HepG2 (cell line): ENCODE measurements around the gene SPATA13. TPM values are rescaled to one million over a fixed set of nuclear protein-coding genes. Genes with fewer than 3 reads are reported as not detected.

Source experiments
- ATAC-seq: fragments of 200-7000 bp; cut with Tn5 transposase; 3 replicates; pipeline ENCODE4 v1.9.1; 2020; ENCODE audit warnings: mild to moderate bottlenecking, moderate library complexity
- BruUV-seq: library from RNA; stranded (reverse); fragments of 400-500 nt; replicated peaks from 2 replicates; lab custom pipeline; 2021; lab: Mats Ljungman, UMichigan
- CTCF ChIA-PET: fragments of 300-600 bp; formaldehyde crosslinking; extraction: SDS; loops from one replicate; lab custom pipeline; 2021; ENCODE audit warnings: low total read pairs, inconsistent platforms, low intra/inter-chr PET ratio; lab: Yijun Ruan, JAX
- POLR2A ChIA-PET: fragments of 350-600 bp; sonication (Branson Sonifier 250); formaldehyde crosslinking; loops from one replicate; lab custom pipeline; 2020; ENCODE audit warnings: antibody characterized with exemption, inconsistent platforms; lab: Yijun Ruan, JAX
- DNase-seq: peaks from one replicate; pipeline ENCODE4 v3.0.0-alpha.2; 2015; ENCODE audit warnings: low spot score
- FAIRE-seq: peaks from 3 replicates; lab custom pipeline; 2011; peaks lifted over from hg19 to GRCh38; lab: Jason Lieb, UNC
- H2AFZ ChIP-seq: one replicate; pipeline ENCODE4 v1.6.1; 2011; ENCODE audit warnings: low read length, inconsistent platforms
- H3K27ac ChIP-seq: fragments of 300-600 bp; 3 replicates; pipeline ENCODE4 v1.8.0; 2011; ENCODE audit warnings: mixed run types, mild to moderate bottlenecking, mixed read lengths, low read length, inconsistent platforms; ENCODE audit not compliant: insufficient read depth; ENCODE audit errors: extremely low read length
- H3K27me3 ChIP-seq, 2 experiments: fragments of 200-600 bp in 1 of 2; 2 replicates in 1 of 2; 3 replicates in 1 of 2; pipeline versions ENCODE4 v1.6.0 to v1.8.0; 2011; ENCODE audit warnings: low read length in 2 of 2, mild to moderate bottlenecking in 2 of 2, moderate library complexity in 2 of 2, inconsistent platforms in 1 of 2; ENCODE audit not compliant: insufficient read depth in 2 of 2, control insufficient read depth in 1 of 2
- H3K36me3 ChIP-seq, 2 experiments: fragments of 200-600 bp in 1 of 2; replicated peaks in 1 of 2; 2 replicates in 1 of 2; 3 replicates in 1 of 2; pipeline versions ENCODE4 v1.5.1 to v1.8.0; 2011; ENCODE audit warnings: low read length in 2 of 2, inconsistent platforms in 1 of 2; ENCODE audit not compliant: insufficient read depth in 2 of 2, control insufficient read depth in 1 of 2
- H3K4me1 ChIP-seq: 2 replicates; pipeline ENCODE4 v1.5.1; 2012; ENCODE audit warnings: low read length, inconsistent platforms; ENCODE audit not compliant: insufficient read depth
- H3K4me2 ChIP-seq: 2 replicates; pipeline ENCODE4 v1.6.0; 2011; ENCODE audit warnings: low read depth, low read length, inconsistent platforms
- H3K4me3 ChIP-seq, 3 experiments: fragments of 200-600 bp in 1 of 3; sonication (generic), shearing (Covaris generic) in 1 of 3; replicated peaks in 1 of 3; 2 replicates each; pipeline ENCODE4 v1.5.1; 2011 to 2016; ENCODE audit warnings: low read length in 3 of 3, inconsistent platforms in 2 of 3, low read depth in 2 of 3, mild to moderate bottlenecking in 2 of 3, control low read depth in 1 of 3, mixed read lengths in 1 of 3; ENCODE audit not compliant: insufficient read depth in 1 of 3
- H3K79me2 ChIP-seq: one replicate; pipeline ENCODE4 v1.6.1; 2011; ENCODE audit warnings: low read length, inconsistent platforms; ENCODE audit not compliant: insufficient read depth
- H3K9ac ChIP-seq: 2 replicates; pipeline ENCODE4 v1.6.0; 2011; ENCODE audit warnings: mild to moderate bottlenecking, low read depth, low read length, inconsistent platforms; ENCODE audit not compliant: insufficient read depth
- H3K9me3 ChIP-seq: 2 replicates; pipeline ENCODE4 v1.5.1; 2012; ENCODE audit warnings: mild to moderate bottlenecking, low read length
- H4K20me1 ChIP-seq: 2 replicates; pipeline ENCODE4 v1.6.0; 2011; ENCODE audit warnings: inconsistent platforms, mild to moderate bottlenecking, low read length, moderate library complexity; ENCODE audit not compliant: insufficient read depth
- KLF16 ChIP-seq, 2 experiments: sonication (generic) in 1 of 2; formaldehyde crosslinking in 1 of 2; IDR thresholded peaks; 2 replicates each; pipeline versions ENCODE4 v1.6.1 to v1.8.0; 2016 to 2023; ENCODE audit warnings: missing genetic modification reagents in 2 of 2, missing compliant biosample characterization in 1 of 2
- MAF1 ChIP-seq: sonication (generic); formaldehyde crosslinking; IDR thresholded peaks from 2 replicates; pipeline ENCODE4 v1.5.0; 2020; ENCODE audit warnings: missing genetic modification reagents, borderline replicate concordance
- YEATS4 ChIP-seq: sonication (generic); formaldehyde crosslinking; IDR thresholded peaks from 2 replicates; pipeline ENCODE4 v1.4.0; 2020; ENCODE audit warnings: missing genetic modification reagents, borderline replicate concordance
- ZNF138 ChIP-seq: sonication (generic); formaldehyde crosslinking; IDR thresholded peaks from 2 replicates; pipeline ENCODE4 v1.5.0; 2020; ENCODE audit warnings: mild to moderate bottlenecking, low read depth, missing genetic modification reagents
- ZNF34 ChIP-seq: sonication (generic); formaldehyde crosslinking; IDR thresholded peaks from 2 replicates; pipeline ENCODE4 v1.4.0; 2020; ENCODE audit warnings: mild to moderate bottlenecking, missing genetic modification reagents, borderline replicate concordance
- ZNF883 ChIP-seq: sonication (generic); formaldehyde crosslinking; IDR thresholded peaks from 2 replicates; pipeline ENCODE4 v1.5.1; 2020; ENCODE audit warnings: mild to moderate bottlenecking, missing genetic modification reagents; ENCODE audit errors: not compliant biosample characterization
- WGBS: methylation state at CpG from one replicate; pipeline ENCODE4 v1.1.6; 2017; ENCODE audit warnings: low lambda C conversion rate; 5-methylcytosine and 5-hydroxymethylcytosine counted together
- in situ Hi-C: cut with HindIII; loops from 2 replicates; pipeline ENCODE4 v1.10.0; 2017; ENCODE audit warnings: low pct_unique_long_range_greater_than_20kb; ENCODE audit not compliant: extremely low pct_ligation_motif_present
- intact Hi-C: fragments of 100-400 bp; cut with micrococcal nuclease; formaldehyde crosslinking; loops from one replicate; pipeline ENCODE4 v1.10.0; 2022; ENCODE audit not compliant: unreplicated experiment
- polyA plus RNA-seq, 8 experiments: library from polyadenylated mRNA; depleted of rRNA in 3 of 8; stranded (reverse) in 7 of 8; unstranded in 1 of 8; fragments of >200 nt; fragmentation: Illumina TruSeq in 4 of 8; extraction: Trizol in 4 of 8; gene quantifications; 2 replicates each; pipeline versions ENCODE4 v1.2.1 to v1.2.3, GENCODE V29; 2011 to 2016; ENCODE audit warnings: low read depth in 4 of 8, missing spikeins in 1 of 8, mixed read lengths in 1 of 8; ENCODE audit not compliant: insufficient read depth in 1 of 8
- total RNA-seq, 5 experiments: library from RNA; depleted of rRNA; stranded (reverse); fragments of >200 nt; fragmentation: Illumina TruSeq; extraction: Trizol; gene quantifications; 2 replicates each; pipeline ENCODE4 v1.2.3, GENCODE V29; 2016; ENCODE audit warnings: low read depth in 1 of 5
- TF ChIP-seq, protein P1 (sequence below): sonication (generic); formaldehyde crosslinking; IDR thresholded peaks from 2 replicates; pipeline ENCODE4 v1.4.0; 2020; ENCODE audit warnings: missing genetic modification reagents
- TF ChIP-seq, protein P2 (sequence below): sonication (generic); formaldehyde crosslinking; IDR thresholded peaks from 2 replicates; pipeline ENCODE4 v1.5.0; 2020; ENCODE audit warnings: missing genetic modification reagents
- TF ChIP-seq, protein P3 (sequence below): fragments of 450-650 bp; IDR thresholded peaks from 2 replicates; pipeline ENCODE4 v1.6.1; 2017; ENCODE audit warnings: mild to moderate bottlenecking
- TF ChIP-seq, protein P4 (sequence below): sonication (generic); IDR thresholded peaks from 2 replicates; pipeline ENCODE4 v1.6.1; 2016; ENCODE audit warnings: low read depth, borderline replicate concordance
- TF ChIP-seq, protein P5 (sequence below): sonication (generic); formaldehyde crosslinking; IDR thresholded peaks from 2 replicates; pipeline ENCODE4 v1.5.0; 2020; ENCODE audit warnings: mild to moderate bottlenecking, missing genetic modification reagents

The SPATA13 gene
- total and polyA plus RNA-seq, 2 of the 13 experiments (the other 11 are each of a cell fraction or from before 2014, with no cell fraction given) = 11.3 to 14.2 TPM

DNA sequence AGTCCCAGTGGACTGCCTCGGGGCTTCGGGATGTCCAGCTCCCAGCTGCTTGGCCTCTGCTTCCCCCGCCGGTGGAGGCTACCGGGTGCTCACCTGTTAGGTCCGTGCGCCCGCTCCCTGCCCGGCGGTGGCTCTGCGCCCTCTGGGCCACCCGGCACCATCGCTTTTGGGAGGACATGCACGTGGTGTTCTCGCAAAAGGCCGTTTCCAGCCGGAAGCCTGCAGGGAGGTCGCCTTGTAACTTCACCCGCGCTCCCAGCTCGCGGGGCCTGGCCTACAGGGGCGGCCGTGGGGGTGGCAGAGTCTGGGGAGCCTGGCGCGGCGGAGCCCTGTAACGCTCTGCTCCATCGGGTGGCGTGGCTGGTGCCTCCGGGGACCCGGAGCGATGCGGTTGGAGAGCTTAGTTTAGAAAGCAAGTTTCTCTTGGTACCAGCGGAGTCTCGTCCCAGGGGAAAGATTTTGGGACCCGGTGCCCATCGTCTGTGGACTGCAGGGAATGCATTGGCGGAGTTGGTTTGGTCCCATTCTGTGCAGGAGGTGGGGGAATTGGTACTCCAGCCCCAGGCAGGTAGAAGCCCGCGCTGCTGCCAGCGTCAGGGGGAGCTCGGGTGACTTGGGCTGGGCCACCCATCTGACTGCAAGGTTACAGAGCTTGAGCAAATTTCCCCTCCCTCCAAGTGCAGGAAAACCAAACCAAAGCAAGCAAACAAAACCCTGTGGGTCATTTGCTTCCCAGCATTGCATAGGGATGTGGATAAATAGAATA lies 673 bp downstream of the SPATA13 start:
- Histone ChIP-seq H3K27ac (peak overlapping the region; percentile 62), H2AFZ (no peak overlapping the region), H3K9me3 (no peaks in the 10 kb centered on the region), H3K4me2 (peak overlapping the region; percentile 76), H3K4me1 (peaks cover 33% of the 10 kb centered on the region), H3K79me2 (peaks cover 44% of the 10 kb centered on the region), H3K4me3 (peak overlapping the region; percentile 72 to 93 (median 87)), H3K9ac (peak overlapping the region; percentile 88), H4K20me1 (peaks cover 33% of the 10 kb centered on the region), H3K27me3 (no peaks in the 10 kb centered on the region; a peak in 1 of 5 replicates), H3K36me3 (peaks cover 7 to 27% of the 10 kb centered on the region in 2 experiments)
- in situ Hi-C loops = loop anchor here (5.0 kb wide), 1 partner anchor 61 kb away; no protein-coding TSS in a partner anchor
- WGBS = 0% methylated on average over 4 of the region's 43 CpGs
- BruUV-seq = no TSS peak
- FAIRE-seq (peak; percentile 63), DNase-seq (peak; percentile 55), ATAC-seq (peak; percentile 75)
- ChIA-PET POLR2A (interaction anchor here (1.0 to 2.4 kb wide), 11 partner anchors 8 to 110 kb away, joined by 3 to 45 read pairs (median 7); no protein-coding TSS in a partner anchor), CTCF (interaction anchor here (1.4 kb wide), 1 partner anchor 56 kb away, joined by 3 read pairs; no protein-coding TSS in a partner anchor)
- intact Hi-C loops = loop anchor here (1.0 to 5.0 kb wide), 5 partner anchors 21 to 139 kb away; no protein-coding TSS in a partner anchor
- TF ChIP-seq ZNF138 (CRISPR knock-in tag) (no peak), YEATS4 (CRISPR knock-in tag) (peak; percentile 47; the same call in 1 of the 2 replicates), ZNF883 (peak; percentile 11), KLF16 (CRISPR knock-in tag; IDR thresholded peaks at IDR 0.05) (peak in 1 of 2 experiments; percentile 48; a peak in 1 of 4 replicates), MAF1 (no peak; the same call in 1 of the 2 replicates), ZNF34 (CRISPR knock-in tag) (no peak)
- TF ChIP-seq, protein P1, sequence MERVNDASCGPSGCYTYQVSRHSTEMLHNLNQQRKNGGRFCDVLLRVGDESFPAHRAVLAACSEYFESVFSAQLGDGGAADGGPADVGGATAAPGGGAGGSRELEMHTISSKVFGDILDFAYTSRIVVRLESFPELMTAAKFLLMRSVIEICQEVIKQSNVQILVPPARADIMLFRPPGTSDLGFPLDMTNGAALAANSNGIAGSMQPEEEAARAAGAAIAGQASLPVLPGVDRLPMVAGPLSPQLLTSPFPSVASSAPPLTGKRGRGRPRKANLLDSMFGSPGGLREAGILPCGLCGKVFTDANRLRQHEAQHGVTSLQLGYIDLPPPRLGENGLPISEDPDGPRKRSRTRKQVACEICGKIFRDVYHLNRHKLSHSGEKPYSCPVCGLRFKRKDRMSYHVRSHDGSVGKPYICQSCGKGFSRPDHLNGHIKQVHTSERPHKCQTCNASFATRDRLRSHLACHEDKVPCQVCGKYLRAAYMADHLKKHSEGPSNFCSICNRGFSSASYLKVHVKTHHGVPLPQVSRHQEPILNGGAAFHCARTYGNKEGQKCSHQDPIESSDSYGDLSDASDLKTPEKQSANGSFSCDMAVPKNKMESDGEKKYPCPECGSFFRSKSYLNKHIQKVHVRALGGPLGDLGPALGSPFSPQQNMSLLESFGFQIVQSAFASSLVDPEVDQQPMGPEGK (CRISPR knock-in tag) = peak; percentile 7; the same call in 1 of the 2 replicates
- TF ChIP-seq, protein P2, sequence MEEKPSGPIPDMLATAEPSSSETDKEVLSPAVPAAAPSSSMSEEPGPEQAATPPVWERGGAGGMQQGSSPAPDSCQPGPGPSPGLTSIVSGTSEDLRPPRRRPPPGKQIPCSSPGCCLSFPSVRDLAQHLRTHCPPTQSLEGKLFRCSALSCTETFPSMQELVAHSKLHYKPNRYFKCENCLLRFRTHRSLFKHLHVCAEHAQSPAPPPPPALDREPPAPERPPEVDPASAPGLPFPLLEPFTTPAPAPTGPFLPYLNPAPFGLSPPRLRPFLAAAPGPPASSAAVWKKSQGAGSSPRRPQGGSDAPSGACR = no peak
- TF ChIP-seq, protein P3, sequence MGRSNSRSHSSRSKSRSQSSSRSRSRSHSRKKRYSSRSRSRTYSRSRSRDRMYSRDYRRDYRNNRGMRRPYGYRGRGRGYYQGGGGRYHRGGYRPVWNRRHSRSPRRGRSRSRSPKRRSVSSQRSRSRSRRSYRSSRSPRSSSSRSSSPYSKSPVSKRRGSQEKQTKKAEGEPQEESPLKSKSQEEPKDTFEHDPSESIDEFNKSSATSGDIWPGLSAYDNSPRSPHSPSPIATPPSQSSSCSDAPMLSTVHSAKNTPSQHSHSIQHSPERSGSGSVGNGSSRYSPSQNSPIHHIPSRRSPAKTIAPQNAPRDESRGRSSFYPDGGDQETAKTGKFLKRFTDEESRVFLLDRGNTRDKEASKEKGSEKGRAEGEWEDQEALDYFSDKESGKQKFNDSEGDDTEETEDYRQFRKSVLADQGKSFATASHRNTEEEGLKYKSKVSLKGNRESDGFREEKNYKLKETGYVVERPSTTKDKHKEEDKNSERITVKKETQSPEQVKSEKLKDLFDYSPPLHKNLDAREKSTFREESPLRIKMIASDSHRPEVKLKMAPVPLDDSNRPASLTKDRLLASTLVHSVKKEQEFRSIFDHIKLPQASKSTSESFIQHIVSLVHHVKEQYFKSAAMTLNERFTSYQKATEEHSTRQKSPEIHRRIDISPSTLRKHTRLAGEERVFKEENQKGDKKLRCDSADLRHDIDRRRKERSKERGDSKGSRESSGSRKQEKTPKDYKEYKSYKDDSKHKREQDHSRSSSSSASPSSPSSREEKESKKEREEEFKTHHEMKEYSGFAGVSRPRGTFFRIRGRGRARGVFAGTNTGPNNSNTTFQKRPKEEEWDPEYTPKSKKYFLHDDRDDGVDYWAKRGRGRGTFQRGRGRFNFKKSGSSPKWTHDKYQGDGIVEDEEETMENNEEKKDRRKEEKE = no peak
- TF ChIP-seq, protein P4, sequence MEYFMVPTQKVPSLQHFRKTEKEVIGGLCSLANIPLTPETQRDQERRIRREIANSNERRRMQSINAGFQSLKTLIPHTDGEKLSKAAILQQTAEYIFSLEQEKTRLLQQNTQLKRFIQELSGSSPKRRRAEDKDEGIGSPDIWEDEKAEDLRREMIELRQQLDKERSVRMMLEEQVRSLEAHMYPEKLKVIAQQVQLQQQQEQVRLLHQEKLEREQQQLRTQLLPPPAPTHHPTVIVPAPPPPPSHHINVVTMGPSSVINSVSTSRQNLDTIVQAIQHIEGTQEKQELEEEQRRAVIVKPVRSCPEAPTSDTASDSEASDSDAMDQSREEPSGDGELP = no peak
- TF ChIP-seq, protein P5, sequence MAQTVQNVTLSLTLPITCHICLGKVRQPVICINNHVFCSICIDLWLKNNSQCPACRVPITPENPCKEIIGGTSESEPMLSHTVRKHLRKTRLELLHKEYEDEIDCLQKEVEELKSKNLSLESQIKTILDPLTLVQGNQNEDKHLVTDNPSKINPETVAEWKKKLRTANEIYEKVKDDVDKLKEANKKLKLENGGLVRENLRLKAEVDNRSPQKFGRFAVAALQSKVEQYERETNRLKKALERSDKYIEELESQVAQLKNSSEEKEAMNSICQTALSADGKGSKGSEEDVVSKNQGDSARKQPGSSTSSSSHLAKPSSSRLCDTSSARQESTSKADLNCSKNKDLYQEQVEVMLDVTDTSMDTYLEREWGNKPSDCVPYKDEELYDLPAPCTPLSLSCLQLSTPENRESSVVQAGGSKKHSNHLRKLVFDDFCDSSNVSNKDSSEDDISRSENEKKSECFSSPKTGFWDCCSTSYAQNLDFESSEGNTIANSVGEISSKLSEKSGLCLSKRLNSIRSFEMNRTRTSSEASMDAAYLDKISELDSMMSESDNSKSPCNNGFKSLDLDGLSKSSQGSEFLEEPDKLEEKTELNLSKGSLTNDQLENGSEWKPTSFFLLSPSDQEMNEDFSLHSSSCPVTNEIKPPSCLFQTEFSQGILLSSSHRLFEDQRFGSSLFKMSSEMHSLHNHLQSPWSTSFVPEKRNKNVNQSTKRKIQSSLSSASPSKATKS (CRISPR knock-in tag) = no peak
